H1 (cell line): ENCODE data around the gene TMEM117. TPM values are rescaled to one million over a fixed set of nuclear protein-coding genes. Genes with fewer than 3 reads are reported as not detected.

ENCODE experiments used
- CBX8 ChIP-seq: fragments of 300-800, 300-1000 bp; sonication (generic); IDR thresholded peaks from 2 replicates; pipeline ENCODE4 v1.7.1; 2016; ENCODE audit warnings: low read depth, low read length, borderline replicate concordance
- CHD1 ChIP-seq: IDR thresholded peaks from 2 replicates; pipeline ENCODE4 v1.6.1; 2012; ENCODE audit warnings: low read depth, low read length, improper control_type of control experiment
- EGR1 ChIP-seq: IDR thresholded peaks from 2 replicates; pipeline ENCODE4 v1.6.1; 2011; ENCODE audit warnings: low read depth, low read length, borderline replicate concordance
- EZH2 ChIP-seq: fragments of 200-600 bp; sonication (generic); IDR thresholded peaks from 2 replicates; pipeline ENCODE4 v1.7.1; 2012; ENCODE audit warnings: low read depth, mild to moderate bottlenecking, moderate library complexity, low read length, inconsistent platforms; ENCODE audit not compliant: severe bottlenecking
- KDM5A ChIP-seq: fragments of 200-600 bp; IDR thresholded peaks from 2 replicates; pipeline ENCODE4 v1.7.1; 2012; ENCODE audit warnings: mild to moderate bottlenecking, low read length, inconsistent platforms, mixed read lengths
- MAFK ChIP-seq: IDR thresholded peaks from 2 replicates; pipeline ENCODE4 v1.6.1; 2012; ENCODE audit warnings: low read depth, mild to moderate bottlenecking, improper control_type of control experiment, low read length
- RFX5 ChIP-seq: IDR thresholded peaks from 2 replicates; pipeline ENCODE4 v1.6.1; 2011; ENCODE audit warnings: low read depth, low read length, improper control_type of control experiment, borderline replicate concordance
- SP4 ChIP-seq: IDR thresholded peaks from 2 replicates; pipeline ENCODE4 v1.6.1; 2012; ENCODE audit warnings: low read length, inconsistent platforms
- polyA plus RNA-seq, 7 experiments: library from polyadenylated mRNA; depleted of rRNA in 3 of 7; stranded (reverse) in 5 of 7; unstranded in 2 of 7; fragments of >200 nt in 5 of 7; fragments of 200-250 nt in 2 of 7; gene quantifications; 1 replicate in 5 of 7; 2 replicates in 1 of 7; 4 replicates in 1 of 7; pipeline versions ENCODE4 v1.2.1 to v1.2.3, GENCODE V29; 2011 to 2013; ENCODE audit warnings: missing spikeins in 2 of 7, mixed read lengths in 2 of 7
- total RNA-seq: library from RNA; stranded (reverse); fragmentation: NEBNext Ultra II Directional; extraction: Animal tissue kit (Norgen Biotek cat#: 25700); gene quantifications from 2 replicates; pipeline ENCODE4 v1.2.1, GENCODE V29; 2021
- TF ChIP-seq, protein P1 (sequence below): fragments of 300-600 bp; sonication (generic); IDR thresholded peaks from 2 replicates; pipeline ENCODE4 v1.7.1; 2012; ENCODE audit warnings: low read length, moderate library complexity, mild to moderate bottlenecking, inconsistent platforms; ENCODE audit not compliant: insufficient replicate concordance
- TF ChIP-seq, protein P2 (sequence below): IDR thresholded peaks from 2 replicates; pipeline ENCODE4 v1.6.1; 2012; ENCODE audit warnings: inconsistent platforms
- TF ChIP-seq, protein P3 (sequence below): IDR thresholded peaks from 2 replicates; pipeline ENCODE4 v1.6.1; 2011; ENCODE audit warnings: low read length, improper control_type of control experiment

The TMEM117 gene
- total and polyA plus RNA-seq, 2 of the 8 experiments (the other 6 are each of a cell fraction or from before 2014, with no cell fraction given): 0.80 to 1.4 TPM

DNA sequence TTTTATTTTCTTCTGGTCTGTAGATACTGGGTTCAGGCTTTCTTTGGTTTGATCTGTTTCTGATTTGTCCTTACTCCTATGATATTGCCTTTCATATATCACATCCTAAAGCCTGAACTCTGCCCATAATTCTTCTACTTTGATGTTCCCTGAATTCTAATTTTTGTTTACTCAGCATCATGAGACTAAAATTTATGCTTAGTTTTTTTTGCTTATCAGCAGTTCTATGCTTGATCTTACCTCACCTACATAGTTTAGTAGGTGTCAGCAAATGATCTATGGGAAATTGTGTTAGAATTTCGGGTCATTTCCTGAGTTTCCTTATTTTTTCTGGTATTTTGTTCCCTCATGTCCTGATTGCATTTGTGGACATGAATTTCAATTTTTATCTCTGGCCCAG, 94.2 kb downstream of the TMEM117 start (continued):
- TF ChIP-seq, protein P1, sequence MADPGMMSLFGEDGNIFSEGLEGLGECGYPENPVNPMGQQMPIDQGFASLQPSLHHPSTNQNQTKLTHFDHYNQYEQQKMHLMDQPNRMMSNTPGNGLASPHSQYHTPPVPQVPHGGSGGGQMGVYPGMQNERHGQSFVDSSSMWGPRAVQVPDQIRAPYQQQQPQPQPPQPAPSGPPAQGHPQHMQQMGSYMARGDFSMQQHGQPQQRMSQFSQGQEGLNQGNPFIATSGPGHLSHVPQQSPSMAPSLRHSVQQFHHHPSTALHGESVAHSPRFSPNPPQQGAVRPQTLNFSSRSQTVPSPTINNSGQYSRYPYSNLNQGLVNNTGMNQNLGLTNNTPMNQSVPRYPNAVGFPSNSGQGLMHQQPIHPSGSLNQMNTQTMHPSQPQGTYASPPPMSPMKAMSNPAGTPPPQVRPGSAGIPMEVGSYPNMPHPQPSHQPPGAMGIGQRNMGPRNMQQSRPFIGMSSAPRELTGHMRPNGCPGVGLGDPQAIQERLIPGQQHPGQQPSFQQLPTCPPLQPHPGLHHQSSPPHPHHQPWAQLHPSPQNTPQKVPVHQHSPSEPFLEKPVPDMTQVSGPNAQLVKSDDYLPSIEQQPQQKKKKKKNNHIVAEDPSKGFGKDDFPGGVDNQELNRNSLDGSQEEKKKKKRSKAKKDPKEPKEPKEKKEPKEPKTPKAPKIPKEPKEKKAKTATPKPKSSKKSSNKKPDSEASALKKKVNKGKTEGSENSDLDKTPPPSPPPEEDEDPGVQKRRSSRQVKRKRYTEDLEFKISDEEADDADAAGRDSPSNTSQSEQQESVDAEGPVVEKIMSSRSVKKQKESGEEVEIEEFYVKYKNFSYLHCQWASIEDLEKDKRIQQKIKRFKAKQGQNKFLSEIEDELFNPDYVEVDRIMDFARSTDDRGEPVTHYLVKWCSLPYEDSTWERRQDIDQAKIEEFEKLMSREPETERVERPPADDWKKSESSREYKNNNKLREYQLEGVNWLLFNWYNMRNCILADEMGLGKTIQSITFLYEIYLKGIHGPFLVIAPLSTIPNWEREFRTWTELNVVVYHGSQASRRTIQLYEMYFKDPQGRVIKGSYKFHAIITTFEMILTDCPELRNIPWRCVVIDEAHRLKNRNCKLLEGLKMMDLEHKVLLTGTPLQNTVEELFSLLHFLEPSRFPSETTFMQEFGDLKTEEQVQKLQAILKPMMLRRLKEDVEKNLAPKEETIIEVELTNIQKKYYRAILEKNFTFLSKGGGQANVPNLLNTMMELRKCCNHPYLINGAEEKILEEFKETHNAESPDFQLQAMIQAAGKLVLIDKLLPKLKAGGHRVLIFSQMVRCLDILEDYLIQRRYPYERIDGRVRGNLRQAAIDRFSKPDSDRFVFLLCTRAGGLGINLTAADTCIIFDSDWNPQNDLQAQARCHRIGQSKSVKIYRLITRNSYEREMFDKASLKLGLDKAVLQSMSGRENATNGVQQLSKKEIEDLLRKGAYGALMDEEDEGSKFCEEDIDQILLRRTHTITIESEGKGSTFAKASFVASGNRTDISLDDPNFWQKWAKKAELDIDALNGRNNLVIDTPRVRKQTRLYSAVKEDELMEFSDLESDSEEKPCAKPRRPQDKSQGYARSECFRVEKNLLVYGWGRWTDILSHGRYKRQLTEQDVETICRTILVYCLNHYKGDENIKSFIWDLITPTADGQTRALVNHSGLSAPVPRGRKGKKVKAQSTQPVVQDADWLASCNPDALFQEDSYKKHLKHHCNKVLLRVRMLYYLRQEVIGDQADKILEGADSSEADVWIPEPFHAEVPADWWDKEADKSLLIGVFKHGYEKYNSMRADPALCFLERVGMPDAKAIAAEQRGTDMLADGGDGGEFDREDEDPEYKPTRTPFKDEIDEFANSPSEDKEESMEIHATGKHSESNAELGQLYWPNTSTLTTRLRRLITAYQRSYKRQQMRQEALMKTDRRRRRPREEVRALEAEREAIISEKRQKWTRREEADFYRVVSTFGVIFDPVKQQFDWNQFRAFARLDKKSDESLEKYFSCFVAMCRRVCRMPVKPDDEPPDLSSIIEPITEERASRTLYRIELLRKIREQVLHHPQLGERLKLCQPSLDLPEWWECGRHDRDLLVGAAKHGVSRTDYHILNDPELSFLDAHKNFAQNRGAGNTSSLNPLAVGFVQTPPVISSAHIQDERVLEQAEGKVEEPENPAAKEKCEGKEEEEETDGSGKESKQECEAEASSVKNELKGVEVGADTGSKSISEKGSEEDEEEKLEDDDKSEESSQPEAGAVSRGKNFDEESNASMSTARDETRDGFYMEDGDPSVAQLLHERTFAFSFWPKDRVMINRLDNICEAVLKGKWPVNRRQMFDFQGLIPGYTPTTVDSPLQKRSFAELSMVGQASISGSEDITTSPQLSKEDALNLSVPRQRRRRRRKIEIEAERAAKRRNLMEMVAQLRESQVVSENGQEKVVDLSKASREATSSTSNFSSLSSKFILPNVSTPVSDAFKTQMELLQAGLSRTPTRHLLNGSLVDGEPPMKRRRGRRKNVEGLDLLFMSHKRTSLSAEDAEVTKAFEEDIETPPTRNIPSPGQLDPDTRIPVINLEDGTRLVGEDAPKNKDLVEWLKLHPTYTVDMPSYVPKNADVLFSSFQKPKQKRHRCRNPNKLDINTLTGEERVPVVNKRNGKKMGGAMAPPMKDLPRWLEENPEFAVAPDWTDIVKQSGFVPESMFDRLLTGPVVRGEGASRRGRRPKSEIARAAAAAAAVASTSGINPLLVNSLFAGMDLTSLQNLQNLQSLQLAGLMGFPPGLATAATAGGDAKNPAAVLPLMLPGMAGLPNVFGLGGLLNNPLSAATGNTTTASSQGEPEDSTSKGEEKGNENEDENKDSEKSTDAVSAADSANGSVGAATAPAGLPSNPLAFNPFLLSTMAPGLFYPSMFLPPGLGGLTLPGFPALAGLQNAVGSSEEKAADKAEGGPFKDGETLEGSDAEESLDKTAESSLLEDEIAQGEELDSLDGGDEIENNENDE: no peak
- TF ChIP-seq MAFK: no peak
- no peak for TF ChIP-seq CBX8
- TF ChIP-seq KDM5A: no peak
- no peak for TF ChIP-seq SP4
- TF ChIP-seq RFX5: no peak
- no peak for TF ChIP-seq EZH2
- no peak for TF ChIP-seq EGR1
- TF ChIP-seq, protein P2, sequence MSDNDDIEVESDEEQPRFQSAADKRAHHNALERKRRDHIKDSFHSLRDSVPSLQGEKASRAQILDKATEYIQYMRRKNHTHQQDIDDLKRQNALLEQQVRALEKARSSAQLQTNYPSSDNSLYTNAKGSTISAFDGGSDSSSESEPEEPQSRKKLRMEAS: no peak
- no peak for TF ChIP-seq CHD1
- TF ChIP-seq, protein P3, sequence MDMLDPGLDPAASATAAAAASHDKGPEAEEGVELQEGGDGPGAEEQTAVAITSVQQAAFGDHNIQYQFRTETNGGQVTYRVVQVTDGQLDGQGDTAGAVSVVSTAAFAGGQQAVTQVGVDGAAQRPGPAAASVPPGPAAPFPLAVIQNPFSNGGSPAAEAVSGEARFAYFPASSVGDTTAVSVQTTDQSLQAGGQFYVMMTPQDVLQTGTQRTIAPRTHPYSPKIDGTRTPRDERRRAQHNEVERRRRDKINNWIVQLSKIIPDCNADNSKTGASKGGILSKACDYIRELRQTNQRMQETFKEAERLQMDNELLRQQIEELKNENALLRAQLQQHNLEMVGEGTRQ: no peak
